Testis (tissue), 3 donors: Measurements from ENCODE around the gene MCM7. TPM values are rescaled to one million over a fixed set of nuclear protein-coding genes. Genes with fewer than 3 reads are reported as not detected.

Experiments used
- DNase-seq: peaks from one replicate; pipeline ENCODE4 v3.0.0-alpha.2; 2019
- H3K27ac ChIP-seq, 2 donors: fragments of 200-600 bp; sonication (generic); one replicate each; pipeline ENCODE4 v1.5.1; 2019
- H3K27me3 ChIP-seq: fragments of 200-600 bp; sonication (generic); one replicate; pipeline ENCODE4 v1.5.1; 2019
- H3K36me3 ChIP-seq: fragments of 200-600 bp; sonication (generic); one replicate; pipeline ENCODE4 v1.5.1; 2017; ENCODE audit warnings: low read depth; ENCODE audit errors: missing control alignments
- H3K4me1 ChIP-seq: fragments of 200-600 bp; sonication (generic); one replicate; pipeline ENCODE4 v1.5.1; 2019
- H3K4me3 ChIP-seq, 2 donors: fragments of 200-600 bp; sonication (generic); one replicate each; pipeline ENCODE4 v1.5.1; 2017 to 2019
- H3K9me3 ChIP-seq: fragments of 200-600 bp; sonication (generic); one replicate; pipeline ENCODE4 v1.5.1; 2017
- CTCF ChIP-seq, 3 experiments: fragments of 450-650 bp in 2 of 3; fragments of 200-600 bp in 1 of 3; sonication (generic) in 1 of 3; IDR thresholded peaks; one replicate each; pipeline ENCODE4 v1.5.1; 2016 to 2019; ENCODE audit warnings: antibody characterized with exemption in 3 of 3, mild to moderate bottlenecking in 2 of 3, moderate library complexity in 1 of 3
- POLR2A ChIP-seq: fragments of 450-650 bp; IDR thresholded peaks from one replicate; pipeline ENCODE4 v1.6.1; 2017; ENCODE audit warnings: antibody characterized with exemption, mild to moderate bottlenecking, moderate library complexity
- WGBS, 2 donors: methylation state at CpG; one replicate each; pipeline ENCODE4 v1.1.5; 2018; 5-methylcytosine and 5-hydroxymethylcytosine counted together
- intact Hi-C: fragments of 100-400 bp; cut with DNase I; formaldehyde crosslinking; loops from one replicate; pipeline ENCODE4 v1.15.1; 2023; ENCODE audit warnings: low total_unique reads
- polyA plus RNA-seq: library from polyadenylated mRNA; stranded (reverse); fragments of 350-450 nt; fragmentation: Illumina TruSeq; extraction: RNeasy Lipid Tissue Mini Kit (QIAGEN cat#74804); gene quantifications from one replicate; pipeline ENCODE4 v1.2.3, GENCODE V29; 2014; ENCODE audit warnings: low read depth, low replicate concordance; ENCODE audit not compliant: insufficient read depth
- total RNA-seq, 2 donors: library from RNA; depleted of rRNA; stranded (reverse); fragments of >200 nt; gene quantifications; one replicate each; pipeline ENCODE4 v1.2.3, GENCODE V29; 2016

MCM7 gene
- total and polyA plus RNA-seq, 3 donors from 2014 or later = 85.1 to 137 (median 86.5) TPM

- no peak for TF ChIP-seq CTCF (IDR thresholded peaks at IDR 0.05)
- no peak for TF ChIP-seq POLR2A
- Histone ChIP-seq H3K9me3 (no peaks in the 10 kb centered on the region), H3K27ac (no peak overlapping the region), H3K36me3 (peaks cover 9% of the 10 kb centered on the region), H3K27me3 (no peaks in the 10 kb centered on the region), H3K4me1 (peaks cover 4% of the 10 kb centered on the region), H3K4me3 (no peak overlapping the region)
- intact Hi-C loops = no loop called here
- no peak for DNase-seq
- WGBS, 2 donors = 90% methylated on average over 7 of the region's 7 CpGs
These were observed 34.2 kb downstream of the MCM7 start for GRCh38 chr7:100066953-100067352.

GRCh38 chr7:100065452-100066186 lies 35.6 kb downstream of the MCM7 start:
- H3K9me3 ChIP-seq = no peaks in the 10 kb centered on the region
- TF ChIP-seq CTCF (IDR thresholded peaks at IDR 0.05) (no peak), POLR2A (no peak)
- intact Hi-C loops = no loop called here
- DNase-seq = no peak
- no peaks in the 10 kb centered on the region for H3K27me3 ChIP-seq
- WGBS, 2 donors = 50 to 64% methylated on average over 8 of the region's 8 CpGs
- H3K4me1 ChIP-seq = peaks cover 4% of the 10 kb centered on the region
- no peak overlapping the region for H3K27ac ChIP-seq
- no peak overlapping the region for H3K4me3 ChIP-seq
- peaks cover 3% of the 10 kb centered on the region for H3K36me3 ChIP-seq

GRCh38 chr7:100064162-100064561 lies 37.0 kb downstream of the MCM7 start:
- TF ChIP-seq CTCF (IDR thresholded peaks at IDR 0.05) (no peak), POLR2A (no peak)
- WGBS, 2 donors = 86 to 87% methylated on average over 9 of the region's 9 CpGs
- intact Hi-C loops = no loop called here
- no peak for DNase-seq
- Histone ChIP-seq H3K9me3 (no peaks in the 10 kb centered on the region), H3K36me3 (peaks cover 3% of the 10 kb centered on the region), H3K27me3 (no peaks in the 10 kb centered on the region), H3K27ac (no peak overlapping the region), H3K4me3 (no peak overlapping the region), H3K4me1 (peaks cover 4% of the 10 kb centered on the region)

GRCh38 chr7:100063376-100063775 lies 37.8 kb downstream of the MCM7 start:
- Histone ChIP-seq H3K36me3 (peaks cover 2% of the 10 kb centered on the region), H3K9me3 (no peaks in the 10 kb centered on the region), H3K4me3 (no peak overlapping the region), H3K27me3 (no peaks in the 10 kb centered on the region), H3K27ac (no peak overlapping the region), H3K4me1 (peaks cover 4% of the 10 kb centered on the region)
- intact Hi-C loops = no loop called here
- DNase-seq = no peak
- no peak for TF ChIP-seq CTCF (IDR thresholded peaks at IDR 0.05)
- no peak for TF ChIP-seq POLR2A
- 91 to 96% methylated on average over 4 of the region's 4 CpGs for WGBS, 2 donors
